ENCODE data around the gene KRT33B. TPM values are rescaled to one million over a fixed set of nuclear protein-coding genes. Genes with fewer than 3 reads are reported as not detected.

KRT33B gene
- polyA plus RNA-seq, 3 donors = not detected

- no peak for DNase-seq
Measured at GRCh38 chr17:41325126-41325525, 44.5 kb downstream of the KRT33B start.

GRCh38 chr17:41324180-41325075 lies 45.2 kb downstream of the KRT33B start:
- DNase-seq = no peak

- no peak for DNase-seq
Measured at GRCh38 chr17:41322903-41323895, 46.4 kb downstream of the KRT33B start.

GRCh38 chr17:41322094-41322902 lies 47.3 kb downstream of the KRT33B start:
- no peak for DNase-seq

GRCh38 chr17:41318231-41318630 lies 51.4 kb downstream of the KRT33B start:
- DNase-seq = no peak

- no peak for DNase-seq
Measured at GRCh38 chr17:41315814-41316445, 53.7 kb downstream of the KRT33B start.

- DNase-seq = no peak
Measured at GRCh38 chr17:41315204-41315794, 54.3 kb downstream of the KRT33B start, which contains the start of gene KRTAP17-1. Gene KRTAP17-1 (minus strand): TSS chr17:41315710. CDS start chr17:41315650, 60 bp downstream.

Other genes starting within 250 kb of the KRT33B start
- not detected for gene KRTAP4-12, start 245.6 kb downstream of the KRT33B start, polyA plus RNA-seq (ENCODE audit: insufficient read length in 3 of 3)
- not detected for gene KRTAP4-6, start 229.3 kb downstream of the KRT33B start, polyA plus RNA-seq (ENCODE audit: insufficient read length in 3 of 3)
- not detected for gene KRTAP4-5, start 220.0 kb downstream of the KRT33B start, polyA plus RNA-seq (ENCODE audit: insufficient read length in 3 of 3)
- not detected for gene KRTAP4-4, start 209.1 kb downstream of the KRT33B start, polyA plus RNA-seq (ENCODE audit: insufficient read length in 3 of 3)
- not detected for gene KRTAP4-3, start 201.6 kb downstream of the KRT33B start, polyA plus RNA-seq (ENCODE audit: insufficient read length in 3 of 3)
- not detected for gene KRTAP4-2, start 191.6 kb downstream of the KRT33B start, polyA plus RNA-seq (ENCODE audit: insufficient read length in 3 of 3)
- not detected for gene KRTAP4-1, start 184.9 kb downstream of the KRT33B start, polyA plus RNA-seq (ENCODE audit: insufficient read length in 3 of 3)
- gene KRTAP9-1, start 179.9 kb downstream of the KRT33B start, polyA plus RNA-seq (ENCODE audit: insufficient read length in 3 of 3) = not detected
- not detected for gene KRTAP9-2, start 143.2 kb downstream of the KRT33B start, polyA plus RNA-seq (ENCODE audit: insufficient read length in 3 of 3)
- not detected for gene KRTAP9-3, start 137.4 kb downstream of the KRT33B start, polyA plus RNA-seq (ENCODE audit: insufficient read length in 3 of 3)
- gene KRTAP9-8, start 131.8 kb downstream of the KRT33B start, polyA plus RNA-seq (ENCODE audit: insufficient read length in 3 of 3) = not detected
- not detected for gene KRTAP9-4, start 120.1 kb downstream of the KRT33B start, polyA plus RNA-seq (ENCODE audit: insufficient read length in 3 of 3)
- gene KRTAP9-9, start 114.4 kb downstream of the KRT33B start, polyA plus RNA-seq (ENCODE audit: insufficient read length in 3 of 3) = not detected
- gene KRTAP9-6, start 104.4 kb downstream of the KRT33B start, polyA plus RNA-seq (ENCODE audit: insufficient read length in 3 of 3) = under 1 TPM in 2 of 3 donors, not detected in 1; 0.09 to 0.22 TPM
- not detected for gene KRTAP9-7, start 94.1 kb downstream of the KRT33B start, polyA plus RNA-seq (ENCODE audit: insufficient read length in 3 of 3)
- gene KRTAP29-1, start 67.0 kb downstream of the KRT33B start, polyA plus RNA-seq (ENCODE audit: insufficient read length in 3 of 3) = not detected
- gene KRTAP16-1, start 60.5 kb downstream of the KRT33B start, polyA plus RNA-seq (ENCODE audit: insufficient read length in 3 of 3) = not detected
- gene KRTAP17-1, start 54.1 kb downstream of the KRT33B start, polyA plus RNA-seq (ENCODE audit: insufficient read length in 3 of 3) = not detected
- gene KRT33A, start 19.0 kb downstream of the KRT33B start, polyA plus RNA-seq (ENCODE audit: insufficient read length in 3 of 3) = under 1 TPM in 1 of 3 donors, not detected in 2; 0.18 TPM
- not detected for gene KRT34, start 12.5 kb upstream of the KRT33B start, polyA plus RNA-seq (ENCODE audit: insufficient read length in 3 of 3)
- not detected for gene KRT31, start 27.8 kb upstream of the KRT33B start, polyA plus RNA-seq (ENCODE audit: insufficient read length in 3 of 3)
- not detected for gene KRT37, start 54.8 kb upstream of the KRT33B start, polyA plus RNA-seq (ENCODE audit: insufficient read length in 3 of 3)
- not detected for gene KRT38, start 71.2 kb upstream of the KRT33B start, polyA plus RNA-seq (ENCODE audit: insufficient read length in 3 of 3)
- not detected for gene KRT32, start 97.6 kb upstream of the KRT33B start, polyA plus RNA-seq (ENCODE audit: insufficient read length in 3 of 3)
- gene KRT35, start 111.3 kb upstream of the KRT33B start, polyA plus RNA-seq (ENCODE audit: insufficient read length in 3 of 3) = under 1 TPM in 1 of 3 donors, not detected in 2; 0.04 TPM
- not detected for gene KRT36, start 120.1 kb upstream of the KRT33B start, polyA plus RNA-seq (ENCODE audit: insufficient read length in 3 of 3)
- 1 to 10 TPM in 2 of 3 donors, under 1 TPM in 1; 0.47 to 2.8 (median 1.4) TPM for gene KRT13, start 135.8 kb upstream of the KRT33B start, polyA plus RNA-seq (ENCODE audit: insufficient read length in 3 of 3)
- gene KRT15, start 149.1 kb upstream of the KRT33B start, polyA plus RNA-seq (ENCODE audit: insufficient read length in 3 of 3) = 1 to 10 TPM; 1.3 to 3.1 (median 2.9) TPM
- gene KRT19, start 158.5 kb upstream of the KRT33B start, polyA plus RNA-seq (ENCODE audit: insufficient read length in 3 of 3) = 100 to 1,000 TPM; 210 to 238 (median 223) TPM
- not detected for gene KRT9, start 202.2 kb upstream of the KRT33B start, polyA plus RNA-seq (ENCODE audit: insufficient read length in 3 of 3)
- under 1 TPM in 2 of 3 donors, not detected in 1; 0.31 to 0.36 TPM for gene KRT14, start 217.1 kb upstream of the KRT33B start, polyA plus RNA-seq (ENCODE audit: insufficient read length in 3 of 3)
- not detected for gene KRT16, start 243.0 kb upstream of the KRT33B start, polyA plus RNA-seq (ENCODE audit: insufficient read length in 3 of 3)

Data from renal pelvis (tissue), 4 donors.